Stimulated activated CD4-positive, alpha-beta T cell treated with anti-CD3 and anti-CD28 coated beads, Interleukin-2, amount 100 ng/mL, for 24 hours (primary cell): Measurements from ENCODE around the gene OR2A14.
"Not testable (repeated sequence)": the region's sequence is repeated elsewhere in the genome, so short reads cannot be mapped to it uniquely, and the experiment has no call there.

Source experiments
- DNase-seq, 2 donors: peaks; one replicate each; pipeline ENCODE4 v3.0.0-alpha.2; 2020

Gene OR2A14, protein sequence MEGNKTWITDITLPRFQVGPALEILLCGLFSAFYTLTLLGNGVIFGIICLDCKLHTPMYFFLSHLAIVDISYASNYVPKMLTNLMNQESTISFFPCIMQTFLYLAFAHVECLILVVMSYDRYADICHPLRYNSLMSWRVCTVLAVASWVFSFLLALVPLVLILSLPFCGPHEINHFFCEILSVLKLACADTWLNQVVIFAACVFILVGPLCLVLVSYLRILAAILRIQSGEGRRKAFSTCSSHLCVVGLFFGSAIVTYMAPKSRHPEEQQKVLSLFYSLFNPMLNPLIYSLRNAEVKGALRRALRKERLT

DNA sequence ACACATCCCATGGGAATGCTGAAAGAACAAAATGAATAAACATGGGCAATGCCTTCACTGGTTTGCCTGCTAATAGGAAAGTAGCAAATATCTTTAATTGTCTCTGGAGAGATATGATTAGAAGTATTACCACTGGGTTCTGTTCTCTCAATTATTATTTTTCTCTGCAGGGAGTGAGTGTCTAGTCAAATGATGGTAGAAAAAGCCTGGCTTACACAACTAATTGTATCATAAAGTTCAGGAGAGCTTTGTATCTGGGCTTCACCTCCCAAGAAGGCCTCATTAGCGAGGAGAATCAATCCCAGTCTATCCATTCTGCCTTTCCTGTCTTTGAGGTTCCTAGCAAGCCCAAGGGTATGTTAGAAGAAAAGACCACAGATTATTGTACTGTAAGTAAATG lies at the start of gene OR2A14:
Gene OR2A14 (plus strand): TSS at position 301 of the 400 bp plus-strand sequence. CDS start 5,937 bp downstream, outside the sequence.
- no peak for DNase-seq

DNA sequence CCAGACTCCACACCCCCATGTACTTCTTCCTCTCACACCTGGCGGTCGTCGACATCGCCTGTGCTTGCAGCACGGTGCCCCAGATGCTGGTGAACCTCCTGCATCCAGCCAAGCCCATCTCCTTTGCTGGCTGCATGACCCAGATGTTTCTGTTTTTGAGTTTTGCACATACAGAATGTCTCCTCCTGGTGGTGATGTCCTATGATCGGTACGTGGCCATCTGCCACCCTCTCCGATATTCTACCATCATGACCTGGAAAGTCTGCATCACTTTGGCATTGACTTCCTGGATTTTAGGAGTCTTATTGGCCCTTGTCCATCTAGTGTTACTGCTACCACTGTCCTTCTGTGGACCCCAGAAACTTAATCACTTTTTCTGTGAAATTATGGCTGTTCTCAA lies 48.6 kb upstream of the OR2A14 start:
- no peak for DNase-seq

DNA sequence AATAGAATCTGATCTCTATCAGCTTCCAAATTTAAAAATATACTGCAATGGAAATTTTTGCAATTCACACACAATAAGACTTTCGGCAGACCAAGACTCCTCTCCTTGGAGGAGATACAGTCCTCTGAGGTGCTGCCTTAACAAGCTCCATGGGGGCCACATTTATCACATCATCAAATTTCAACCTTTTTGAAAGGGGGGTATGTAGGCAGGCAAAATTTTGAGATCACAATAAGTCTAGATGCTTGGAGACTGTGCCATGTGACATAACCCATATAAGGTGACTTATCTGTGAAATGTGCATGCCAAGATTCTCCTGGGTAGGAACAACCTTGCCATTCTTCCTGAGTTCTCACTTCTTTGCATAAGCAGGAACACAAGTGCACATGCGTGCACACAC lies 37.0 kb upstream of the OR2A14 start, which contains the start of gene OR2A12:
Gene OR2A12 (plus strand): TSS at position 301 of the 400 bp plus-strand sequence. CDS start 8,830 bp downstream, outside the sequence.
- DNase-seq: no peak

DNA sequence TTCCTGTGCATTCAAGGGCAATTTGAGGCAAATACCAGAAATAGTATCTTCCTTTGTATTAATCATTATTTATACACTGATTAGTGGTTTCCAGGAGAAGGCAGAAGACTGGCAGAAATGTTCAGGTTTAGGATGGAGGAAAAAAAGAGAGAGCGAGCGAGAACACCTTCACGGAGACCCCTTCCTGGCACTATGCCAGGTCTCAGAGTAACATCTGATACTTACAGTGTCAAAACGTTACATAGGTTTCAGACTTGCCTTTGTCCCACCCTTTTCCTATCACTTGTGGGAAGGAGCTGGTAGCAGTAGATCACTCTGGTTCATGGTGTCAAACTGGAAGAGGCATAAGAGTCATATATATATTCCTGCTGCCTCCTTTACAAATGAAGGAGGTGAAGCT lies 36.2 kb upstream of the OR2A14 start:
- DNase-seq: no peak

DNA sequence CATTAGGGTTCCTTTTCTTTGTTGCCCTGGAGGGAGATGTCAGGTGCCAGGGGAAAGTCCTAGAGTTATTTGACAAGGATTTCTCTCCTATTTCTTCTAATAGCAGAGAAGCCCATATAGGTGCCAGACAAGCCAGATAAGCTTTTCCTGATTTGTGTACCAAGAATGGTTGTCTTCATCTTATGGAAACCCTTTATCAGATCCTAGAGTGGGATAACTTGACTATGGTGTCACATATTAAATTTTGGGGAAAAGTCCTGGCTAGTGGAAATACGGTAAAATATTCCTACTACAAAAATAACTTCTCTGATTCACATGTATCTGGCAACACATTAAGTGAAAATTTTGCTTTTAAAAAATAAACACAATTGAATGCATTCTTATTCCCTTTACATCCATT lies 35.7 kb upstream of the OR2A14 start:
- DNase-seq: no peak

DNA sequence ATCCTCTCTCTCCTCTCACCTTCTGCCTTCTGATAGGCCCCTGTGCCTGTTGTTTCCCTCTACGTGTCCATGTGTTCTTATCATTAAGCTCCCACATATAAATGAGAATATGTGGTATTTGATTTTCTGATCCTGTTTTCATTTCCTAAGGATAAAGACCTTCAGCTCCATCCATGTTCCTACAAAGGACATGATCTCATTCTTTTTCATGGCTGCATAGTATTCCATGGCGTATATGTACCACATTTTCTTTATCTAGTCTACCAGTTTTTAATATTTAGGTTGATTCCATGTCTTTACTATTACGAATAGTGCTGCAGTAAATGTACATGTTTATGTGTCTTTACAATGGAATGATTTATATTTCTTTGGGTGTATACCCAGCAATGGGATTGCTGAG lies 32.3 kb upstream of the OR2A14 start:
- no peak for DNase-seq

DNA sequence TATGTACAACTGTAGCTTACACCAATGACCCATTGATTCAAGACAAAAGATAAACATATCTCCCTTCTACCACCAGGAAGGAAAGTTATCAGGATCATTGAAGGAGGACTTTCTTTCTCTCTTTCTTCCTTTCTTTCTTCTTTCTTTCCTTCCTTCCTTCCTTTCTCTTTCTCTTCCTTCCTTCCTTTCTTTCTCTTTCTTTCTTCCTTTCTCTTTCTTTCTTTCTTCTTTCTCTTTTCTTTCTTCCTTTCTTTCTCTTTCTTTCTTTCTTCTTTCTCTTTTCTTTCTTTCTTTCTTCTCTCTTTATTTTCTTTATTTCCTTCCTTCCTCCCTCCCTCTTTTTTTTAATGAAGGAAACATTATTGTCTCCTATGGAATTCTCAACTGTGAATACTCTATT lies 24.2 kb upstream of the OR2A14 start:
- DNase-seq: no peak

DNA sequence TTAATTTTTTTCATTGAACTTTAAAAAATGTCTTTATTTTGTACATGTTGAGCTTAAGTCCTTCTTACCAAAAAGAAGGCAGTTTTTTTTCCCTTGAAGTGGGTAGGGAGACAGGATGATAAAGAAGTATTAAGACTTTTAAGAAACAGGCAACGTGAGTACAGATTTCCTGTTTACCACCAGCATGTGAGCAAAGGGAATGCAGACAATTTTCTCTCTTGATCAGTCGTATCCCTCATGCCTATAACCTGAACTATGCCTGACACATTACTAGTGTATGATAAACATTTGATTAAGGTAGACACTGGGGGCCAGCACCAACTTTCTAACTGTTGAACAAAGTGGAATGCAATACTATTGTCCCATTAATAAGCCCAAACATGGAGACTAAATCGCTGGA lies 22.4 kb upstream of the OR2A14 start:
- no peak for DNase-seq

DNA sequence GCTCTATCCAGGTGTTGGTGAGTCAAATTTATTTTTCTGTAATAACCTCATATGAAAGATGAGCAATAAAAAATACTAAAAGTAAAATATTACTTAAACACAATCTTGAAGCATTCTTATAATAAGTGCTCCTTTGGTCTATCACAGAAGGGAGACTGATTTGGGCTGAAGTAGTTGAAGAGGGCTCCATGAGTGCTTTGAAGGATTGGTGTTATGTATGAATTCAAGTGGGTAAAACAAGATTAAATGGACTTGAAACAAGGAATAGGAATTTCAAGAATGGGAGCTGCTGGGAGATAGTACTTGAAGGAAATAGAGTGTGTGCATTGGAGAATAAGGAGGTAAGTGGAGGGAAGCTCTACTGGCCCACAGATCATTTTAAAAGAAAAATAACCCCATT lies 20.9 kb upstream of the OR2A14 start:
- DNase-seq: no peak

DNA sequence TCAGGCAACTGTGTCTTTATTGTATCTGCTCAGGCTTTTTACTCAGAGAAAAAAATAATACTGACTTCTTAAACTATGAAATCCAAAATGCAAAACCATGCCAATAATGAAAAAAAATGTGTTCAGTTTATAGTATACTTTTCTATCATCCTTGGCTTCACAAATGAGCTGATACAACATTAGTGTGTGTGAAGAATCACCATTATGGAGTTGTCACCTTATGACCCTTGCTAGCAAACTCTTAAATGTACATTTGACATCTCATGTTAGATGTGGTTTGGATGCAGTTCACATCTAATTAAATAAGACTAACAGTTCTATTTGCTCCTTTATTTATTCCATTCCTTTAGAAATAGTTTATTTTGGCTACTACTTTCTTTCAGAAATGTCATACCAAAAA lies 17.8 kb upstream of the OR2A14 start:
- no peak for DNase-seq

DNA sequence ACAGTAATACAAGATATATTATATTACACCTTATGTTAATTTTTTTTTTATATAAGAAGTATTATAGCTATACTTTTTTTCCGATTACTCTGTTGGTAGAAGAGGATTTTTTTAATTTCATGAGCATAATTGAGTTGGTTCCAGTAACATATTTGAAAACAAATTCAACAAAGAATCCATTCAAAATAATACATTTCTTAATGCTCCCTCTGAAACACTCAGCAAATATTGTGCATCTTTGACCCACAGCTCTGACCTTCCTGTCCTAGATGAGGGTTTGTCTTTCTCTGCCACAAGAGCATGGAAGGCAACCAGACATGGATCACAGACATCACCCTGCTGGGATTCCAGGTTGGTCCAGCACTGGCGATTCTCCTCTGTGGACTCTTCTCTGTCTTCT lies 13.7 kb upstream of the OR2A14 start, which contains the start of gene OR2A2:
Gene OR2A2 (plus strand): TSS at position 301 of the 400 bp plus-strand sequence. CDS start 0 bp downstream, at position 301.
- DNase-seq: no peak

DNA sequence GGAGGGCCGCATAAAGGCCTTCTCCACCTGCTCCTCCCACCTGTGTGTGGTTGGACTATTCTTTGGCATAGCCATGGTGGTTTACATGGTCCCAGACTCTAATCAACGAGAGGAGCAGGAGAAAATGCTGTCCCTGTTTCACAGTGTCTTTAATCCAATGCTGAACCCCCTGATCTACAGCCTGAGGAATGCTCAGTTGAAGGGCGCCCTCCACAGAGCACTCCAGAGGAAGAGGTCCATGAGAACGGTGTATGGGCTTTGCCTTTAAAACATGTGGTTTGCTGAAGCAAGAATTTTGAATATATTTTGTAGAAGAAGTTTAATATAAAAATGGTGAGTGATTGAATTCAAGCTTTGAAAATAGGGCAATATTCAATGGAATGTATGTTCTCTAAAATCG lies 12.7 kb upstream of the OR2A14 start:
- no peak for DNase-seq

DNA sequence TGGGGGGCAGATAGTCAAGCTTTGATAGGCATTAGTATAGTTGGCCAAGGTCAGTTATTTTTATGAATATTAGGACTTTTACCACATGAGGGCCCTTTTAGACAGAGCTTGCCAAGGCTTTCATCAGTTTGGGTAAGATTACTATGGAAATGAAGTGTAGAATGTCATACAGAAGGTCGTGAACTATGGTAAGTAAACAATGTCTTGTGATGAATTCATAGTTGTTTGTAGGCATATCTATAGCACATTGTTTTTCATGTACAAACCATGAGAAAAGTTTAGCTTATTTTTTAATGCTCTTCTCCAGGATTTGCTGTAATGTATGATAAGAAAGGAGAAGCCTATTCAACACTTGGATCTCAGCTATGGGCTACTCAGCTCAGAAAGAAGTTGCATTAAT lies 9.3 kb upstream of the OR2A14 start:
- DNase-seq: no peak

DNA sequence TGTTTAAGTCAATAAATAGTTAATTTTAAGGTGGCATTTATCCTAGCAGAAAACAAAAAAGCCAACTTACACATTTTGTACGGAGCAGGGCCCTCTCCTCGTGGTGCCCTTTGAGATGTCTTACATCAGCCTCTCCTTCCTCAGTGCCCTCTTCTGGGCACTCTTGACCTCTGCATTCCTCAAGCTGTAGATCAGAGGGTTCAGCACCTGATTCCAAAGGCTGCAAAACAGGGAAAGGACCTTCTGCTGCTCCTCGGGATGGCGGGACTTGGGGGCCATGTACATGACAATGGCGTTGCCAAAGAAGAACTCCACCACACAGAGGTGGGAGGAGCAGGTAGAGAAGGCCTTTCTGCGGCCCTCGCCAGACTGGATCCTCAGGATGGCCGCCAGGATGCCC lies 4.6 kb upstream of the OR2A14 start:
- DNase-seq: no peak

DNA sequence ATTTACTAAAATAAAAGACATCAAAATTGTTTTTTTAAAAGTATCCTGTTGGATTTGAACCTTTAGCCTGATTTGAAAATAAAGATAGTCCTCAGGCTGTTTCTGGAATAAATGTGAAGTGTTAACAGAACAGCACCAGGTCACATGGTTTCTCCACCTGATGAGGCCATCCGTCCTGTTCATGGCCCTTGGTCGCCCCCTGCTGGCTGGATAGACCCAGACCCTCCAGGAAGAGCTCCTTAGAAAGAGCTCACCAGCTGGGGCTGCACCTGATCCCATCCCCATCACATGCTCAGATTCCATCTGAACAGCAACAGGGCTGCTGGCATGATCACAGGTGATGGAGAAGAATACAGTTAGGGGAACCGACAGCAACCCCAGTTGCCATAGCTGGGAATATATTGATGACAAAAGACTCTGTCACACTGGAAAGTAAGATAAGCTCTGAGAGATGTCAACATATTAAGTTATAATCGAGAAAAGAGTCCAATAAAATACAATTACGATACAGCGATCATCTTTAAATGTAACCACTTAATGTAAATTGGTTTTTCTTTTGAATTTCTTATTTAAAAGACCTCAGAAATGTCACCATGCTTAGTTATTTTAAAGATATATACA lies 4.8 kb downstream of the OR2A14 start:
- DNase-seq: peak; percentile 95 to 96

DNA sequence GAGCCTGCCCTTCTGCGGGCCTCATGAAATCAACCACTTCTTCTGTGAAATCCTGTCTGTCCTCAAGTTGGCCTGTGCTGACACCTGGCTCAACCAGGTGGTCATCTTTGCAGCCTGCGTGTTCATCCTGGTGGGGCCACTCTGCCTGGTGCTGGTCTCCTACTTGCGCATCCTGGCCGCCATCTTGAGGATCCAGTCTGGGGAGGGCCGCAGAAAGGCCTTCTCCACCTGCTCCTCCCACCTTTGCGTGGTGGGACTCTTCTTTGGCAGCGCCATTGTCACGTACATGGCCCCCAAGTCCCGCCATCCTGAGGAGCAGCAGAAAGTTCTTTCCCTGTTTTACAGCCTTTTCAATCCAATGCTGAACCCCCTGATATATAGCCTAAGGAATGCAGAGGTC lies 6.6 kb downstream of the OR2A14 start:
- not testable (repeated sequence) for DNase-seq

DNA sequence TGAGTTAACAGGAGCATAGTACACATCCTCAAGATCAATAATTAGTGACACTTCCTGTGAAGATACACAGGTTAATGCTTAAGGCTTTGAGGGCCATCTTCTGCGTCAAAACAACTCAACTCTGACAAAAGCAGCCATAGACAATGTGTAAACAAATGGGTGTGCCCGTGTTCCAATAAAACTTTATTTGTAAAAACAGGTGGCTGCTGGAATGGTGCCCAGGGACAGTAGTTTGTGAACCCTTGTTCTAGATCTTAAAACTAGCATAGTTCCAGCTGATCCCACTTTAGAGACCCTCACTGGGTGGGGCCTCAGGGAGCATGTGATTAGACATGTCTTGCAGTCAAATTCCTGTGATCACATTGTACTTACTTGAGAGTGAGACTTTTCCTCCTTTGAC lies 7.8 kb downstream of the OR2A14 start:
- no peak for DNase-seq

DNA sequence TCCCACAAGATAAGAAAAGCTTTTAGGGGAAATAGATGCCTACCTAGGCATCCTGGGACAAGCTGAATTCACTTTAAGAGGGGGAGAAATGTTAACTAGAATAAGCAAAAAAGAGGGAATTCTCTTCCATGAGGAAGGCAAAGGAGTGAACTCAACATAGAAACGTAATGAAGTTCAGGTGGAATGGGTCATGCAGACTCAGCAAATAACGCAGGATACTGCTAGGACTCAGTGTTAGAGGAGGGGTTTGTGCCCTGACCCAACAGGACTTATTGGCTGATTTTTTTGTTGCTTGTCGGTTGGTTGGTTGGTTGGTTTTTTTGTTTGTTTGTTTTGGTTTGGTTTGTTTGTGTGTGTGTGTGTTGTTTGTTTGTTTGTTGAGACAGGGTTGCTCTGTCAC lies 9.3 kb downstream of the OR2A14 start:
- no peak for DNase-seq

DNA sequence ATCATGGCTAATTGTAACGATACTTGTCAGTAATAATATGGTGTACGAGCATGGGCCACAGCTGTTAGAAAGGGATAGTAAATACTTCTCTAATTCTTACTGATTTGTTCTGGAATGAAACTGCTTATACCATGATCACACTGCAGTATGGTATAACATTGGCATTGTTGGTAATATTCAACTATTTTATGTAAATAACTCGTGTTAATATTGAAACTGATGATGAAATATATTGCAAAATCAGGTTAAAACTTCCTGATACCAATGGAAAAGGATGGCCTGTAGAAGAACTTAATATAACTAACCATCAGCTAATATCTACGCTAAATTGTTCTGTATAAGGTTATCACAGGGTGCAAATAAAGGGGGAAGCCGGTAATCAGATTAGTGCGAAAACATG lies 10.3 kb downstream of the OR2A14 start:
- DNase-seq: no peak

DNA sequence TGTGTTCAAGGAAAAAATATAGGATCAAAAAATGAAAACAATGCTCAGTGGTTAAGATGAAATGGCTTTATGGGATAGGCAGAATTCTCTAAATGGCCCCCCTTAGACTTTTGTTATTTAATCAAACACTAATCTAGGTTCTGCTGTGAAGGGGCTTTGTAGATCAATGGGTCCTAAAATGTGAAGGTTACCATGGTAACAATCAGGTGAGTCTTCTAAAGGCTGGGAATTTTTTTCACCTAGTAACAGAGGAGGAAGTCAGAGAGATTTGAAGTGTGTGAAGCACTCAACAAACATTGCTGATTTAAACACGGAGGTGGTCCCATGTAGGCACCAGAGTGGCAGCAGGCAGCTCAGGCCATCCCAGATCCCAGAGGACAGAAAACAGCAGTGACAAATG lies 11.1 kb downstream of the OR2A14 start:
- DNase-seq: no peak

DNA sequence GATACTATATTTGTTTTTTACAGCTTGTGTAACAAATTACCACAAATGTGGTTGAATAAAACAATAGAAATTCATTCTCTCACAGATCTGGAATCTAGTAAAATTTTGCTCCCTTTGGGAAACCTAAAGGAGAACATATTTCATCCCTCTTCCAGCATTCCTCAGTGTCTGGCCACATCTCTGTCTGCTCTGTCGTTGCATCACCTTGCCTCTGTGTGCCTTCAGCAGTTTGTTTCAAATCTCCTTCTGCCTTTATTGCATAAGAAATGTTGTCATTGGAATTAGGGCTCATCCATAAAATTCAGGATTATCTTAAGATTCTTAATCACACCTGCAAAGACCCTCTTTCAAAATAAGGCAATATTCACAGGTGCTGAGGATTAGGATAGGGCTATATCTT lies 14.5 kb downstream of the OR2A14 start:
- DNase-seq: no peak

DNA sequence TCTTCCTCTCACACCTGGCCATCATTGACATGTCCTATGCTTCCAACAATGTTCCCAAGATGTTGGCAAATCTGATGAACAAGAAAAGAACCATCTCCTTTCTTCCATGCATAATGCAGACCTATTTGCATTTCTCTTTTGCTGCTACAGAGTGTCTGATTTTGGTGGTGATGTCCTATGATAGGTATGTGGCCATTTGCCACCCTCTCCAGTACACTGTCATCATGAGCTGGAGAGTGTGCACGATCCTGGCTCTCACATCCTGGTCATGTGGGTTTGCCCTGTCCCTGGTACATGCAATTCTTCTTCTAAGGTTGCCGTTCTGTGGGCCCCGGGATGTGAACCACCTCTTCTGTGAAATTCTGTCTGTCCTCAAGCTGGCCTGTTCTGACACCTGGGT lies 19.2 kb downstream of the OR2A14 start:
- DNase-seq: no peak

DNA sequence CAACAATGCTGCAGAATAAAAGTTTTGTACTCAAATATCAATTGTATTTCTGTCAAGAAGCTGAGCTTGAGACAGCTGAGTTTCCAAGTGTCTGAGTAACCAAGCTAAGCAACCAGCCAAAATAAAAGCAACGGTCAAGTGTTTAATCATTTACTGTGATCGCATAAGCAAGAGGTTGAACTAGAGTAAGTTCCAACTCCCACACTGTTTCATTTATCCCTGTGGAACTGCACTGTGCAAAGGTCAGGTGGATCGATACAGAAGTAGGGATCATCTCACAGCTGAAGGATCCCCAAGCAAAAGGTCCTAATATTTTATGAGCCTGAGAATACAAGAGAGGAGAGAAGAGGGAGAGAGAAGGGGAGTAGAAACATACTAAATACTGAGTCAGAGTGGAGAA lies 21.4 kb downstream of the OR2A14 start:
- DNase-seq: no peak

DNA sequence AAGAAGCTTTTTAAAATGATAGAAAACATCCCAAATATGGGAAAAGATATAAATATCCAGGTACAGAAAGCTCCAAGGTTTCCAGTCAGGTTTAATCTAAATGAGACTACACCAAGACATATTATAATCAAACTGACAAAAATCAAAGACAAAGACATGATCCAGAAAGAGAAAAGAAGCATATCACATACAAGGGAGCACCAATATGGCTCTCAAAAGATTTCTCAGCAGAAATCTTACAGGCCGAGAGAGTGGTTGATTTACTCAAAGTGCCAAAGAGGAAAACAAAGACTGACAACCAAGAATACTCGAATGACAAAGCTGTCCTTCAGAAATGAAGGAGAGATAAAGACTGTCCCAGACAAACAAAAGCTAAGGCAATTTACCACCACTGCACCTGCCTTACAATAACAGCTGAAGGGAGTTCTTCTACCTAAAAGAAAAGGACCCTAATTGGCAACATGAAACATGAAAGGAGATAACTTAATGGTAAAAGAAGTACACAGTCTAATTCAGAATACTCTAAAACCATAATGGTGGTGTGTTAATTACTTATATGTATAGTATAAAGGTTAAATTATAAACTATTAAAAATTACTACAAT lies 25.4 kb downstream of the OR2A14 start:
- DNase-seq: no peak
